Endothelial cell of hepatic sinusoid (primary cell): ENCODE data around the gene NAALADL2.

Experiments
- in situ Hi-C: cut with HindIII; loops from 2 replicates; pipeline ENCODE4 v1.10.0; 2017; ENCODE audit warnings: low sequenced_read_pairs

The NAALADL2 gene

DNA sequence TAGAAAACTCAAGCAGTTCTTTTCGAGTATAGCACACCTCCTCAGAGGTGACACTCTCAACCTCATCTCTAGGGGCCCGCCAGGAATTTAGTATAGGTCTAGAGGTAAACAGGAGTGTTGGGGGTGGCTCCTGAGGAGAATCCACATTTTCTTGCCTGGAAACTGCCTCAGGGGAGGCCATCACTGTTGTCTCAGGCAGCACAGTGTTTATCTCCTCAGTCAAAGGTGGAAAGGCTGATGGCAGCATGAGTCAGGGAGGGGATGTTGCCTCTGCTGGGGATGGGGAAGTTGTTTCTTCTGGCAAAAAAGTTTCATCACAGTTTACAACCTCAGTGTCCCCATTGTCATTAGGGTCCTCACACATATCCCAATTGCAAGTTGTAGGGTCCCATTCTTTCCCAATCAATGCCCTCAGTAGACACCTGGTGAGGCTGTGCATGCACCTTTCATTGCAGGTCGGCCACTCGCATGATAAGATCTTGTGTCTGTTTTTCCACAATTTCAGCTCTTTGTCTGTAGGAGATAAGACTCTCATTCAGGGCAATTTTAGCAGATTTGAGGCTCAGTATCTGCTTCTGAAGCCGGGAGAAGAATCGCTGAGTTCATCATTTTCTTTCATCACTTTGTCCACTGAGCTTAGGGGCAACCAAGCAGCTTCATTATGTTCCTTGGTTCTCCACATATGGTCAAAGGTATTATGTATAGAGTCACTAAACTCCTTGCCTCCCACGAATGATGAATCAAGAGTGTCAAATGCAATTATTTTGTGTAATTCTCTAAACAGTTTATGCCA lies 25.8 kb downstream of the NAALADL2 start:
- in situ Hi-C loops = no loop called here

DNA sequence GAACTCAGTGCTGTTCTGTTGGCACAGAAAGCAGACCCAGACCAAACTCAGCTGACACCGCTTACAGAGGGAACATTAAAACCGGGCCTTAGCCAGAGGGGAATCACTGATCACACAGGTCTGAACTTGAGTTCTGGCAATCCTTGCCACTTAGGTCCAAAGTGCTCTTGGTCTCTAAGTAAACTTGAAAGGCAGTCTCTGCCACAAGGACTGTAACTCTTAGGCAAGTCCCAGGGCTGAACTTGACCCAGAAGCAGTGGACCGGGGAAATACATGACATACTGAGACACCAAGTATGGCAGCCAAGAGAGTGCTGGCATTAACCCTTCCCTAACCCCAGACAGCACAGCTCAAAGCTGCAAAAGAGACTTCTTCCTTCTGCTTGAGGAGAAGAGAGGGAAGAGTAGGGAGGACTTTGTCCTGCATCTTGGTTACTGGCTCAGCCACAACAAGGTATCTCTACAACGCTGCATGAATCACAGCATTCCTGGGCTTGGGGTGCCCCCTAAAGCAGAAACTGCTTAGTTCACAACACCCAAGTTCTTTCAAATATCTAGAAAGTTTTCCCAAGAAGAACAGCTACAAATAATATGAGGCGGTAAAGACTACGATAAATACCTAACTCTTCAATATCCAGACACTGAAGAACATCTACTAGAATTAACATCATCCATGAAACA lies 32.5 kb downstream of the NAALADL2 start:
- in situ Hi-C loops = no loop called here

DNA sequence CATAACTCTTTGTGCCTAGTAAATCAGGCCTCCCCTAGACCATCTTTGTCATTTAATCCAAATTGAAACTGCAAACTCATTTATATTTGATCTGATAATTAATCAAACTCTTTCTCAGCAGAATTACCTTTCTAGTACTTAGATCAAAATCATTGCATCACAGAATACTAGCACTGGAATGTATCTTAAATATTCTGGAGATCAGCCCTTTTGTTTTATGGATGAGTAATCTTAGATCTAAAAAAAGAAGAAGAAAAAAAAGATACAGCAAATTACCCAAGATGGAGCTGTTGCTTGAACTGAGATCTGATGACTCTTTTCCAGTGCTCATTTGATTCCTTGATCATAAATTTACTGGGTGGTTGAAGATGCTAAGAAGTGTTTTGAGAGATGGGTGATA lies 47.9 kb downstream of the NAALADL2 start:
- in situ Hi-C loops = no loop called here

DNA sequence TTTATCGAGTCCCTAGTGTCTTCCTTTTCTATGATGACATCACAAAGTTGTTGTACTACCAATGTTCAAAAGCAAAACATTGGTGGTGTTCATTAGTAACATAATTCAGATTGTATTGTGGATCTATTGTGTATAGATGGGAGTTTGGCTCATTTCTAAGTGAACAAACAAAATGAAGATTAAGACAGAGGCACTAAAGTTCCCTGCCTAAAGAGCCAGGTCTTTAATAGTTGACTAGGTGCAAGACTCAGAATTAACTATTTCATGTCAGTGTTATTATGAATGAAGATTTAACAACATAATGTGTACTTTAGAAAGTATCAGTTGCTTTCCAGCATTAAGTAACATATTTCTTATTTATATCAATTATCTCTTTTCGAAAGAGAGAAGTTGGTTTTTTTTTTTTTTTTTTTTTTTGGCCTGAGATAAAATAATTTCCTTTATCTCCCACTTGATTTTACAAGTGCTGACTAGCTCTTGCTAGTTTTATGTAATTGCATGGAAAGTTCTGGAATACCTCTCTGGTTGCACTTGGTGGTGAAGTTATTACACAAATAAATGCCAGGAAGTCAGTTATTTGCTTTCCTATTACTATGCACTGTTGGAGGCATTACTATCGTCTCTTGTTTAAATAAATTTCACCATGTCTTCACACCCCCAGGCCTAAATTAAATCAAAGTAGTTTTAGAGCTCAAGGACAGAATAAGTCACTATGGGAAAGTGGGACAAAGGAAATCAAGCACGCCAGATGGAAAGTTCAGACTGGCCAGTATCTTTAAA lies 48.7 kb downstream of the NAALADL2 start:
- in situ Hi-C loops = no loop called here

DNA sequence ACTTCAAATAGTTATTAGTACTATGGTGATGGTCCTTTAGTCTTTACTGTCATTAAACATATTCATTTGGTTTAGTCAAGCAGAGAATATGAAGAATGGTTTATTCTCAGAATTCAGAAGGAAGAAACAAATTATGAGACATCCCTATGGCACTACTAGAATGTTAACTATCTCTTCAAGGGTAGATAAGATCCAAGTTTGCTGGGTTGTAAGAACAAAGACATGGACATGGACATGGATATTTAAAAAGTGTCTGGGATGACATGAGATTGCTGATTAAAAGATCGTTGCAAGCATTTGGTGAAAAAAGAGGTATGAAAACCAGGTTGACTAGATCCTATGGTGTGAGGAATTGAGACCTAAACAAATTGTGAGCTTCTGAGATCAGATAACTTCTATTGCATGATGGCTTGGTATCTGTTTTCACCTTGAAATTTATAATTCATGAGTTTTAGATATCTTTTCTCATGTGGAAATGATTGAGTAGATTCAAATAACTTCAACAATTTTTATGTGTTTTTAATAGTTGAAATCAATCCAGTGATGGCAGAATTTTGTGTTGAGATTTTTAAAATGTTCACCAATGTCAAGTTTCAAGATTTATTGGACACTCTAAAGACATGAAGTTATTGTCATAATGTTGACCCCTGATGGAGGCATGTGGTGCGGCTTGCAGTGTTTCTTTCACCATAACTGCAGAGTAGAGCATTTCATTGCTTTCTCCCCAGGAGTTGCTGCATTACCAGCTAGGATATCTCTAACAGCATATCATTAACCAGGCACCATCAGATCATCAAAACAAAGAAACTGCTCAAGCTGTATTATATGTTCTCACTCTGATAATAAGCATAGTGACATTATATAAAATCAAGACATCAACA lies 72.6 kb downstream of the NAALADL2 start:
- in situ Hi-C loops = no loop called here

DNA sequence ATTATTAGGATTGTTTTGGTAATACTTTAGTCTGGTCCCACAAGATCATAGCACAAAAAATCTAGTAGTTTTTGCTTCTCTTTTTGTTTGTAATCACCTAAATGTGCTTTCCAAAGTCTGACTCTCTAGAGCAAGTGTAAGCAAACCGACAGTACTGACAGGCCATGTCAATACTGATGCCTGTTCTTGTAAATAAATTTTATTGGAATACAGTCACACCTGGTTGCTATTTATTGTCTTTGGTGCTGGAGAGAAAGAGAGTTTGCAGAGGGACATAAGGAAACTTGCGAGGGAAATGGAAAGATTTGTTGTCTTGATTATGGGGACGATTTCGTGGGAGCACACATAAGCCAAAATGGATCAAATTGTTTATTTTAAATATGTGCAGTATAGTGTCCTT lies 77.5 kb downstream of the NAALADL2 start:
- in situ Hi-C loops = no loop called here

DNA sequence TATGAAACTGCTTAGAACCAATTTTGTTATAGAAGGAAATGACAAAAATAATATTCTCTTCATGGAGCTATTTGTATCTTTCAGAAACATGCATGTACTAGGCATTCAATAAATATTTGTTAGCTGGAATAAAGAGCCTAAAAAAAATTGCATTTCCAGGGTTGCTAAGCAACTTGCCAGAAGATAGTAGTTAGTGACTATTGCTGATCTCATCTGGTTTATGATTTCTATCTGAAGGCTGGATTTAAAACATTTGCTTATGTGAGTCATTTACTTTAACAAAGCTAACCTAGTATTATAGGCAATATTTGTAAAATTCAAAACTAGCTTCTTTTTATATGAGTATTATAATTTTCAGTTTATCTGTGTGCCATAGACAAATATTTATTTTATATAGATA lies 78.3 kb downstream of the NAALADL2 start:
- in situ Hi-C loops = no loop called here

DNA sequence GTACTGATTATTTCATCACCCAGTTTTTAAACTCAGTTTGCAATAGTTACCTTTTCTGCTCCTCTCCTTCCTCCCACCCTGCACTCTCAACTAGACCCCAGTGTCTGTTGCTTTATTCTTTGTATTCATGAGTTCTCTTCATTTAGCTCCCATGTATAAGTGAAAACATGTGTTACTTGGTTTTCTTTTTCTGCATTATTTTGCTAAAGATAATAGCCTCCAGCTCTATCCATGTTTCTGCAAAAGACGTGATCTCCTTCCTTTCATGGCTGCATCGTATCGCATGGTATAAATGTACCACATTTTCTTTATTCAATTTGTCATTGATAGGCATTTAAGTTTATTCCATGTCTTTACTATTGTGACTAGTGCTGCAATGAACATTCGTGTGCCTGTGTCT lies 79.0 kb downstream of the NAALADL2 start:
- in situ Hi-C loops = no loop called here

DNA sequence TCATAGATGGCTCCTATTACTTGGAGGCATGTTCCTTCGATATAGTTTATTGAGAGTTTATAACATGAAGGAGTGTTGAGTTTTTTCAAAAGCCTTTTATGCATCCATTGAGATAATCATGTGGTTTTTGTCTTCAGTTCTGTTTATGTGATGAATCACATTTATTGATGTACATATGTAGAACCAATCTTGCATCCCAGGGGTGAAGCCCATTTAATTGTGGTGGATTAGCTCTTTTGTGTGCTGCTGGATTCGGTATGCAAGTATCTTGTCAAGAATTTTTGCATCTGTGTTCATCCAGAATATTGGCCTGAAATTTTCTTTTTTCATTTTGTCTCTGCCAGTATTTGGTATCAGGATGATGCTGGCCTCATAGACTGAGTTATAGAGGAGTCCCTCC lies 81.0 kb downstream of the NAALADL2 start:
- in situ Hi-C loops = no loop called here

DNA sequence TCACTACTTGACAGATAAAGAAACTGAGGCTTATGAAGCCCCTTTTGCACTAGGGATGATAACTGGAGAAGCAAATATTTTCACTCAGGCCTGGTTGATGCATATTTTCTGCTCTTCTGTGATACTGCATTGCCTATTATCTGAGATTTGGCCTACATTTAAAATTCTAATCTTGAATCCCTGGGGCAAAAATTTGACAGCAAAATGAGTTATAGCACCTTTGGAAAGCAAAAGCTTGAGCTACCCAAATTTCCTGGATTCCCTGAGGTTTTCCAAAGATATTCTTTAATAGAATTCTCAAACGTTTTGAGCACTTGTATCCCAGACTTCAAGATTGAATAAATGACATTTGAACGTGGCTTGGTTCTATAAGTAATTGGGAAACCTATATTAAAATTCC lies 86.1 kb downstream of the NAALADL2 start:
- in situ Hi-C loops = no loop called here

DNA sequence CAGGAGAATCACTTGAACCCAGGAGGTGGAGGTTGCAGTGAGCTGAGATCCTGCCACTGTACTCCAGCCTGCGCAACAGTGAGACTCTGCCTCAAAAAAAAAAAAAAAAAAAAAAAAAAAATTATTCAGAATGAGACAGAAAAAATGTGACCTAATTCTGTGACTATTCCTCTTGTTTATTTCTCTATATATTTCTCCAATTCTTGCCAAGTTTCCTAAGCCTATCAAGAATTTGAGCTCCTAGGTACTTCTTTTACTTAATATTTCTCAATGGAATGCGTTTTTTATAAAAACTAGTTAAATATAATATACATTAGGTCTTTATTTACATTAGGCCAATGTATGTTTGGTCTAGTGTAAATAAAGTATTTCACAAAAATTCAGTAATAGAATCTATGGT lies 86.8 kb downstream of the NAALADL2 start:
- in situ Hi-C loops = no loop called here

DNA sequence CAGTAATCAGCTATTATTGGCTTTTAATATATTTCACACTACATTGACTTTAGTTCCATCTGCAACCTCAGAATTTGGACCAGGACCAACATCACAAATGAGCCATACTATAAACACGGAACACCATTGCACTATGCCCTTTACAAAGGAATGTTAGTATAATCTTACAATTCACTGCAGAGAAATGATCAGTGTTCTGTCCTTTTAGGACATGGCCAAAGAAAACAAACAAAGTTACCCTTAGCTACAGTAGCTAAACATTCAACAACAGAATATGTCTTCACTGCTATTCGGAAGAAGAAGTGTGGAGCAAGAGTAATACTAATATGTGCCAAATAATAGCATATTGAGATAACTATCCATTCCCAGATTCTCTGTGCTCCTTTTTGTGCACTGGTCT lies 90.4 kb downstream of the NAALADL2 start:
- in situ Hi-C loops = no loop called here

DNA sequence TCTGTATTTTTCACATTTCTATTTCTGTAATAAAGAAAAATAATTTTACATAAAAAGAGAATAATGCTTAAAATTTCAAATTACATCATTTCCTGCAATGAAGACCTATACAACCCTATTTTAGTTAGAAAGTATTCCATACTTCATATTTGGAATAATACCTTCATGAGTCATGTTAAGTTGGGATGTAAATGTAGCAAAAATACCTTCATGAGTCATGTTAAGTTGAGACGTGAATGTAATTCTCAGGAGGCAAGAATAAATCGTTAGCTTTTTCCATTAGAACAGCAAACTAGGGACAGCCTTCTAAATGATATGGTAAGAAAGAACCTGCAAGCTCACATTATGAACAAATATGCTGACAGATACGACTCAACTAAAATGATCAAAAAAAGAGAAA lies 91.9 kb downstream of the NAALADL2 start:
- in situ Hi-C loops = no loop called here

DNA sequence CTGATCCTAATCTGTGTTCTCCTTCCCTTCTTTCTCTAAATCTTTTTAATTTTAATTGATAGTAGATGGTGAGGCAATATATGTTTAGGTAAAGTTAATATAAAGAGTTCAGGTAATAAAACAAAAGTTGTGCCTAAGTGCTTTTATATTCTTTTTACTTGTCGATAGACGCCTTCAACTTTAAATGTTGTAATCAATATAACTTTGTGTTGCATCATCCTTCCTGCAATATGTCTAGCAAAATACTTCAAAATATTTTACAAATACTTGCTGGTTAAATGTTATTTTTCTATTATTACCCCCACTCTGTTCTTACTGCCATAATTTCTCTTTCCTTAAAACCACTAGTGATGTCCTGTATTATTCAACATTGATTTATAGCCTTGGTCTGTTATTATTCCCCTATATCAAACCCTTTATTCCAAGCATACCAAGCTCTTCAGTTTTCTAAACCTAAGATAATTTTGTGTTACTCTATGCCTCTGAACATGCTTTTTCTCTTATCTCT lies 92.4 kb downstream of the NAALADL2 start:
- in situ Hi-C loops = no loop called here

DNA sequence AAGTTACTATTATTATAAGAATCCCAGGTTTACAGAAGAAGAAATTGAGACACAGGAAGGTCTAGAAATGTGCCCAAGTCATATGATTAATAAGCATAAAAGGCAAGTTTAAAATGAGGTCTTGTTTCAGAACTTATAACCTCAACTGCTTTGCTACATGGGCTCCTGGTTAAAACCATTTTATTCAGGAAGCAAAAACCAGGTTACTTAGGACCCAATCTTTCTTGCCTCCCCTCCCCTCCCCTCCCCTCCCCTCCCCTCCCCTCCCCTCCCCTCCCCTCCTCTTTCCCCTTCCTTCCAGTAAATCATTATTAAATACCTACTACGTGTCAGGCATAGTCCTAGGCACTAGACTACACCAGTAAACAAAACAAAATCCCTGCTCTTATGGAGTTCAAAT lies 93.9 kb downstream of the NAALADL2 start:
- in situ Hi-C loops = no loop called here

DNA sequence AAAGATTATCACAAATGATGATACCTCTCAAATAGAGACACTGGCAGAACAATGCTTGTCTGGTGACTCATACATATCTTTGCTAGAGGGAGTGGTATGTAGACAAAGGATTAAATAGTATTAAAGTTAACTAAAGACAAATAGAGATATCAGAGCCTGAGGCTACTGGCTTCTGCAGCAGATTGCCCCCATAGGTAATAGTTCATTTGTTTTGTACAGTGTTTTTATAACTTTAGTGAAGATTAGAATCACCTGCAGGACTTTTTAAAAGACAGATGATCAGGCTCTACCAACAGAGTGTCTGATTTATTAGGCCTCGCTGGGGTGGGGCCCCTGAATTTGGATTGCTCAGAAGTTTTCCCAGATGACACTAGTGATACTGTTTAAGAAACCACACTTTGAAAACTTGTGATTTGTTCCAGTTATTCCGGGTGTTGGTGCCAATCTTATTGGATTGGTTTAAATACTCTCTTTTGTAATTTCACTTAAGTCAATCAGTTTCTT lies 96.4 kb downstream of the NAALADL2 start:
- in situ Hi-C loops = no loop called here

DNA sequence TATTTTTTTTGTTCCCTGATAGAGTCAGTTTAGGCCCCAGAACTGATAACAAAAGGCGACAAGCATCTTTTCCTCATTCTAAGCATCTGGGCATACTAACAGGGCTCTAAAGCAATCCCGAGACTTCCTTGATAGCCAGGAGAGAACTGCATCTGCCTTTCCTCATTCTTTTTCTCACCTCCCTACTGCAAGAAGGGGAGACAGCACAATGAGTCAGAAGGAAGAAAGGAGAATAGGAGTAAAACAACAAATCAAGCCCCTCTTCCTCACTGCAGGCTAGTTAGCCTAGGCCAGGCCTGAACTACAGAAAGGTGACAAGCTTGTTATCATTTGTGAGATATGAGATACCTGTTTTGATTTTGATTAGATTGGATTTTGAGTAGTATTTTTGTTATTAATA lies 97.9 kb downstream of the NAALADL2 start:
- in situ Hi-C loops = no loop called here

DNA sequence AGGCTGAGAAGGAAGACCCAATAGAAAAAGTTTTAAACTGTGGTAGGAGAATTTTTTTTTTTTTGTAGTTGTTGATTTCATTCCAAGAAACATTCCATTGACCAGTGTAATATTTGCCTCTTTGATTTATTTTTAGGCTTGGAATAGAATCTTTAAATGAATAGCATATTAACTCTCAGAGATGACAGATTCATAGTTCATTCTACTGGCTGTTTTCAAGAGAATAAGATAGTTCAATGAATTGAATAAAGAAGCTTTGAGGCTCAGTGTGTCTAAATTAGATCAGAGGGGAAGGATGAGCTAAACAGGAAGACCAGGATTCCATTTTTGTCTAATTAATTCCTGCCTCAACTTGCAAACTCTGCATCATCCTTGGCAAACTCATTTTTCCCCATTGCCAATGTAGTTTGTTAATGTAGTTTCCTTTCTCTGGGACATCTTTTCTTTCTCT lies 98.4 kb downstream of the NAALADL2 start:
- in situ Hi-C loops = no loop called here

DNA sequence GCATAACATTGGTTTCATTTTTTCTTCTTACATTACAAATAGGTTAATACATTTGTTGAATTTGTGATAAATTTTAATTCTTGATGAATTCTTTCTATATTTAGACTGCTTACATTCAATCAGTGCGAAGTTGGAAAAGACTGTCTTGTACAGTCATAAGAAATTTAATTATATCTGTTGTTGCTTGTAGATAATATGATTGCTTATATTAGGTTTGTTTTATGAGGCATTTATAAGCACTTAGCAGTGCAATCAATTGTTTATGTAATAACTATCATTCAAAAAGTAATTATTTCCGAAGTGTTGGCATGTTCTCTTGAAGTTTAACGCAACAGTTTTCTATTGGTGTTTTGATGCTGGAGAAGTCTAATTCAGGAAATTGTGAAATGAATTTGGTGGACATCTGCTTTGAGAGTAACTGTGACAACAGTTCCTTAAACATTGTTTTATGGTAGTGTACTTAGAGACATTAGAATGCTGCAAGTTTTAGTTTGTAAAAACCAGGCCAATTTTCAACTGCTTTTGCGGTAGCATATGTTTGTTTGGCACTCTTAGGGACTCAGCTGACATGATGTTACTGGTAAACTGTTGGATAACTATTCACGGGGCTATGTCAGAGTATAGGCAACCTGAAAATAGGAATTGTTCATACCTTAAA lies 99.7 kb downstream of the NAALADL2 start:
- in situ Hi-C loops = no loop called here

DNA sequence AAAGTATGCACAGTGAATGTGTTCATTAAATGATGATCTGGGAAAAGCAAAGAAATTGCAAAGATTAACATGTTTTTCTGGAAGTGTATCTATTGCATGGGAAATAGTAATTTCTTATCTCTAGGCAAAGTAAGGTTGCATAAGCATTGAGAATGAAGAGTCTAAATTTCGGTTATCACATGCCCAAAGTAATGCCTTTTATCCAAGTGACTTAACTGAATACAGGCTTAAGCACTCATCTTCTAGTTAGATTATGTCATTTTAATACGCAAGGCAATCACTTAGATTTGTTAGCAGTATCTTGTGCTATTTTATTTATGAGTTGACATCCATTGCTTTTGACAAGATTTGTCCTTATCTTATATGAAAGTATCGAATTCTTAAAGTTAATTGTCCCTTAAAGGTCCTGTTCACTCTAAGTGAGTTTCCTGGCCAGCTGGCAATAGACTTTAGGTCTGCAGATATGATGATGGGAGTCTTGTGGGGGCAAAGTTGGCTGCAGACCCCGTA lies 100.5 kb downstream of the NAALADL2 start:
- in situ Hi-C loops = no loop called here
